ENCODE data around the gene TAOK3.
"Not testable (repeated sequence)": the region's sequence is repeated elsewhere in the genome, so short reads cannot be mapped to it uniquely, and the experiment has no call there.

Gene TAOK3

GRCh38 chr12:118145798-118146156 is 226.9 kb downstream of the TAOK3 start:
- Mint-ChIP-seq H3K27ac (no peak overlapping the region), H3K4me1 (ENCODE audit: low read depth) (peaks cover 5% of the 10 kb centered on the region), H3K9me3 (no peaks in the 10 kb centered on the region), H3K36me3 (ENCODE audit: low read depth) (peaks cover 32% of the 10 kb centered on the region), H3K27me3 (ENCODE audit: low read depth) (no peaks in the 10 kb centered on the region), H3K4me3 (no peak overlapping the region)

GRCh38 chr12:118145113-118145797 is 227.5 kb downstream of the TAOK3 start:
- Mint-ChIP-seq H3K9me3 (no peaks in the 10 kb centered on the region), H3K4me1 (ENCODE audit: low read depth) (peaks cover 3% of the 10 kb centered on the region), H3K27ac (peak overlapping the region; percentile 8), H3K36me3 (ENCODE audit: low read depth) (peaks cover 32% of the 10 kb centered on the region), H3K4me3 (no peak overlapping the region), H3K27me3 (ENCODE audit: low read depth) (no peaks in the 10 kb centered on the region)

GRCh38 chr12:118144499-118144898 is 228.2 kb downstream of the TAOK3 start:
- no peaks in the 10 kb centered on the region for H3K27me3 Mint-ChIP-seq (ENCODE audit: low read depth)
- peaks cover 3% of the 10 kb centered on the region for H3K4me1 Mint-ChIP-seq (ENCODE audit: low read depth)
- no peak overlapping the region for H3K27ac Mint-ChIP-seq
- peaks cover 37% of the 10 kb centered on the region for H3K36me3 Mint-ChIP-seq (ENCODE audit: low read depth)
- H3K4me3 Mint-ChIP-seq: no peak overlapping the region
- H3K9me3 Mint-ChIP-seq: no peaks in the 10 kb centered on the region

- Mint-ChIP-seq H3K27me3 (ENCODE audit: low read depth) (no peaks in the 10 kb centered on the region), H3K36me3 (ENCODE audit: low read depth) (peaks cover 40% of the 10 kb centered on the region), H3K4me1 (ENCODE audit: low read depth) (peaks cover 16% of the 10 kb centered on the region), H3K4me3 (no peak overlapping the region), H3K27ac (no peak overlapping the region), H3K9me3 (no peaks in the 10 kb centered on the region)
These were observed 231.9 kb downstream of the TAOK3 start for GRCh38 chr12:118140825-118141224.

- Mint-ChIP-seq H3K36me3 (ENCODE audit: low read depth) (peaks cover 23% of the 10 kb centered on the region), H3K27me3 (ENCODE audit: low read depth) (no peaks in the 10 kb centered on the region), H3K4me3 (peak overlapping the region; percentile 93), H3K4me1 (ENCODE audit: low read depth) (peaks cover 20% of the 10 kb centered on the region), H3K27ac (peak overlapping the region; percentile 87), H3K9me3 (no peaks in the 10 kb centered on the region)
These were observed 235.5 kb downstream of the TAOK3 start for GRCh38 chr12:118137148-118137678.

- Mint-ChIP-seq H3K4me1 (ENCODE audit: low read depth) (peaks cover 24% of the 10 kb centered on the region), H3K27ac (peak overlapping the region; percentile 87), H3K27me3 (ENCODE audit: low read depth) (no peaks in the 10 kb centered on the region), H3K9me3 (no peaks in the 10 kb centered on the region), H3K36me3 (ENCODE audit: low read depth) (peaks cover 20% of the 10 kb centered on the region), H3K4me3 (peak overlapping the region; percentile 93)
These were observed 236.1 kb downstream of the TAOK3 start for GRCh38 chr12:118136559-118137003.

- Mint-ChIP-seq H3K27ac (peak within 1 kb of the TSS; percentile 87), H3K4me3 (peak within 1 kb of the TSS; percentile 93), H3K9me3 (no peaks in the 10 kb centered on the region), H3K27me3 (ENCODE audit: low read depth) (no peaks in the 10 kb centered on the region), H3K4me1 (ENCODE audit: low read depth) (peaks cover 24% of the 10 kb centered on the region), H3K36me3 (ENCODE audit: low read depth) (peaks cover 19% of the 10 kb centered on the region)
These were observed 236.7 kb downstream of the TAOK3 start, which contains the start of gene PEBP1 for GRCh38 chr12:118135788-118136558. TSS of gene PEBP1 (plus strand) at chr12:118136124. CDS start at chr12:118136210, 86 bp downstream.

GRCh38 chr12:118129436-118129835 is 243.3 kb downstream of the TAOK3 start:
- not testable (repeated sequence) for H3K4me3 Mint-ChIP-seq; H3K36me3 Mint-ChIP-seq (ENCODE audit: low read depth); H3K9me3 Mint-ChIP-seq; H3K27me3 Mint-ChIP-seq (ENCODE audit: low read depth); H3K27ac Mint-ChIP-seq; H3K4me1 Mint-ChIP-seq (ENCODE audit: low read depth)

- Mint-ChIP-seq H3K36me3 (ENCODE audit: low read depth) (no peaks in the 10 kb centered on the region), H3K9me3 (no peaks in the 10 kb centered on the region), H3K4me3 (no peak overlapping the region), H3K27ac (no peak overlapping the region), H3K27me3 (ENCODE audit: low read depth) (no peaks in the 10 kb centered on the region), H3K4me1 (ENCODE audit: low read depth) (peaks cover 4% of the 10 kb centered on the region)
These were observed 244.8 kb downstream of the TAOK3 start for GRCh38 chr12:118127867-118128266.

- no peaks in the 10 kb centered on the region for H3K9me3 Mint-ChIP-seq
- no peak overlapping the region for H3K27ac Mint-ChIP-seq
- H3K27me3 Mint-ChIP-seq (ENCODE audit: low read depth): no peaks in the 10 kb centered on the region
- no peaks in the 10 kb centered on the region for H3K4me1 Mint-ChIP-seq (ENCODE audit: low read depth)
- H3K36me3 Mint-ChIP-seq (ENCODE audit: low read depth): no peaks in the 10 kb centered on the region
- no peak overlapping the region for H3K4me3 Mint-ChIP-seq
These were observed 246.5 kb downstream of the TAOK3 start for GRCh38 chr12:118126119-118126757.

GRCh38 chr12:118125743-118126118 is 247.0 kb downstream of the TAOK3 start:
- H3K4me1 Mint-ChIP-seq (ENCODE audit: low read depth): peaks cover under 1% of the 10 kb centered on the region
- H3K27ac Mint-ChIP-seq: no peak overlapping the region
- H3K27me3 Mint-ChIP-seq (ENCODE audit: low read depth): no peaks in the 10 kb centered on the region
- no peaks in the 10 kb centered on the region for H3K9me3 Mint-ChIP-seq
- no peaks in the 10 kb centered on the region for H3K36me3 Mint-ChIP-seq (ENCODE audit: low read depth)
- no peak overlapping the region for H3K4me3 Mint-ChIP-seq

GRCh38 chr12:118124333-118124874 is 248.3 kb downstream of the TAOK3 start:
- peaks cover 5% of the 10 kb centered on the region for H3K4me1 Mint-ChIP-seq (ENCODE audit: low read depth)
- no peak overlapping the region for H3K4me3 Mint-ChIP-seq
- H3K27me3 Mint-ChIP-seq (ENCODE audit: low read depth): no peaks in the 10 kb centered on the region
- H3K27ac Mint-ChIP-seq: no peak overlapping the region
- no peaks in the 10 kb centered on the region for H3K9me3 Mint-ChIP-seq
- H3K36me3 Mint-ChIP-seq (ENCODE audit: low read depth): no peaks in the 10 kb centered on the region

- Mint-ChIP-seq H3K9me3 (no peaks in the 10 kb centered on the region), H3K27ac (no peak overlapping the region), H3K4me3 (no peak overlapping the region), H3K36me3 (ENCODE audit: low read depth) (no peaks in the 10 kb centered on the region), H3K27me3 (ENCODE audit: low read depth) (no peaks in the 10 kb centered on the region), H3K4me1 (ENCODE audit: low read depth) (peaks cover 5% of the 10 kb centered on the region)
These were observed 250.4 kb downstream of the TAOK3 start for GRCh38 chr12:118122264-118122663.

GRCh38 chr12:118120579-118121363 is 251.9 kb downstream of the TAOK3 start:
- Mint-ChIP-seq H3K4me3 (no peak overlapping the region), H3K27ac (peak overlapping the region; percentile 31), H3K9me3 (no peaks in the 10 kb centered on the region), H3K27me3 (ENCODE audit: low read depth) (no peaks in the 10 kb centered on the region), H3K4me1 (ENCODE audit: low read depth) (peaks cover 5% of the 10 kb centered on the region), H3K36me3 (ENCODE audit: low read depth) (no peaks in the 10 kb centered on the region)

Measured in T-helper 1 cell treated with Interleukin-12 subunit alpha and Interleukin-12 subunit beta and Interleukin-4 antibody, amounts not matched to agents 30 μg/mL and 1 μg/mL, for 36 hours (primary cell).